GM19467 (cell line): Measurements from ENCODE around the gene AFAP1.
A peak's percentile ranks its signal among the peaks of the same experiment; 100 is the strongest.

Experiments used
- ATAC-seq: cut with Tn5 transposase; IDR thresholded peaks from one replicate; pipeline ENCODE4 v1.9.1; 2021; ENCODE audit warnings: mild to moderate bottlenecking, moderate library complexity; ENCODE audit not compliant: unreplicated experiment

Gene AFAP1

DNA sequence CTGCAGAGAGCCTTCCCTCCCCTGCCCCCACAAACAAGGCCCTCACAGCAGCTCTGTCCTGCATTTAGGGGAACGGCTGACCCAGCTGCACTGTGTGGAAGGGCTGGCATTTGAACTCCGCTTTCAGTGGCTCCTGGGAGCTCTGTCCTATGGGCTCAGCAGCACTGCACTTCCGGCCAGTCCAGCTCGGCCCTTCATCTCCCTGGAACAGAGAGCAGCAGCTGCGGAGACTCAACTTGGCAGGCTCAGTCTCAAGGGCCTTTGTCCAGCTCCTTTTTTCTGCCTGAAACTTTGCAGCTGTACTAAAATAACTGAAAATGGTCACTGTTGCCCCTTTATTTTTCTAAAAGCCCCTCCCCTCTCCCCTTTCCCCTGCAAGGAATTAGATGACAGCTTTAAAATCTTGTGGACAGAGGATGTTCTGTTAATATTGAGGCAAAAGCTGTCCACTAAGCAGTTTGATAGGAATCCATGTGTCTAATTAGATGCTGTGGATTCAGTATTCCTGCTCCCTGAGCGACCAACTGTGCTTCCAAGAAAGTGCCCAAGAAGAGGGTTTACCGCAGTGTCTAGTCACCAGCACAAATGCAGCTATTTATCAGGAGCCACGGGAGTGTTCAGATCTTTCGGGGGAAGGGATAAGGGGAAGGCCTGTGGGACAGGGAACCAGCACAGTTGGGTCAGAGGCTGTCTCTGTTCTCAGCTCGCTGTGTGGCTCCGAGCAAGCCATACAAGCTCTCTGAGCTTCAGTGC lies 133.1 kb downstream of the AFAP1 start:
- no peak for ATAC-seq

DNA sequence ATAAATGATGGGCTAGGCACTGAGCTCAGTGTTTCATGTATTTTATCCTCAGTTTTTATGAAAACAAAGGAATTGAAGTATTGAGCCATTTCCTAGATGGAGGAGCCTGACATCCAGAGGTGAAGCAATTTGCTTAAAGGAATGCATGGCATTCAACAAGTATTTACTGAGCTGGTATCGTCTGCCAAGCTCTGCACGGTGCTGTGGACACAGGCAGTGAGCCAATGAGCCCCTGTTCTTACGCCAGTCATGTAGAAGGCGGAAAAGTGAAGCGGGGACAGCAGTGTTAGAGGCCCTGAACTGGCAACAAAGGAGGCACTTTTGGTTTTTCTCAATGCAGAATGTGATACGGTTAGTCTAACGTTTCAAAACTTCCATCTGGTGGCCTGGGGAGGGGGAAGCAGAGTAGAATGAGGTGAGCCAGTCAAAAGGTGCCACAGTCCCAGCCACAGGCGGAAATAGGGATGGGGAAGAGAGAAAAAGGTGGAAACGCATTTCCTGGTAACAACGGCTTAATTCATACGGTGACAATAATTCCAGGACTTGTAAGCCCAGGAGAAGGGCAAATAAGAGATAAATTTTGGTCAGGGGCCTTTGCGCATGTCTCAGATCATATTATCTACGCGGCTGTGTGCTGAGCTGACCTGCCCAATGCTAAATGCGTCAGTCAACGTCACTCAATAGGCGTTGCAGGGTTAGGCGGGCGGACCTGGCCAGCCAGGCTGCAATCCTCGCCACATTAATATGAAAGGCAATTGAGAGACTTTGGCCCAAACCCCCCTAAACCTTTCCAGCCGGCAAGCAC lies 133.9 kb downstream of the AFAP1 start:
- ATAC-seq: no peak

DNA sequence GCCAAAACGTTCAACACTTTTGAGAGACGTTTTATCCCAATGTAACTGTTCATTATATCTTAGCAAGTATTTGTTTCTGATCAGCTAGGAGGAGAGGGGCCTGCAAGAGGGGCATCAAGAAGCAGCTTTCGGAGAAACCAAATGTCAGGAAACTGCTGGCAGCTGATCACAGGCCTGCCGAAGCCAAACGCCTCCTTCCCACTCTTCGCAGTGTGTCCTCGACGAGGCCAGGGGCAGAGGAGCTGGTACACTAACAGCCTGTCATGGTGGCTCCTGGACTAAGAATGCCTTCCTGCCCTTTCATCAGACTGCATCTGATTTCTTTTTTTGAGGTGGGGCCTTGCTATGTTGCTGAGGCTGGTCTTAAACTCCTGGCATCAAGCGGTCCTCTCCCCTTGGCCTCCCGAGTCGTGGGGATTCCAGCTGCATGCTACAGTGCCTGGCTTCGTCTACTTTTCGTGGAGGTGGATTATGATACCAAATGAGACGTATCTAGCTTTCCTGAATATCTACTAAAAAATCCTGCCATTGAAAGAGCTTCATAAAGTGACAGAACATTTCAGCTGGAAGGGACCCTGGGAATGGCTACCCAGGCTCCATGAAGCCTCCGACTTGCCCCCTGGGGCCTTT lies 134.8 kb downstream of the AFAP1 start:
- no peak for ATAC-seq

DNA sequence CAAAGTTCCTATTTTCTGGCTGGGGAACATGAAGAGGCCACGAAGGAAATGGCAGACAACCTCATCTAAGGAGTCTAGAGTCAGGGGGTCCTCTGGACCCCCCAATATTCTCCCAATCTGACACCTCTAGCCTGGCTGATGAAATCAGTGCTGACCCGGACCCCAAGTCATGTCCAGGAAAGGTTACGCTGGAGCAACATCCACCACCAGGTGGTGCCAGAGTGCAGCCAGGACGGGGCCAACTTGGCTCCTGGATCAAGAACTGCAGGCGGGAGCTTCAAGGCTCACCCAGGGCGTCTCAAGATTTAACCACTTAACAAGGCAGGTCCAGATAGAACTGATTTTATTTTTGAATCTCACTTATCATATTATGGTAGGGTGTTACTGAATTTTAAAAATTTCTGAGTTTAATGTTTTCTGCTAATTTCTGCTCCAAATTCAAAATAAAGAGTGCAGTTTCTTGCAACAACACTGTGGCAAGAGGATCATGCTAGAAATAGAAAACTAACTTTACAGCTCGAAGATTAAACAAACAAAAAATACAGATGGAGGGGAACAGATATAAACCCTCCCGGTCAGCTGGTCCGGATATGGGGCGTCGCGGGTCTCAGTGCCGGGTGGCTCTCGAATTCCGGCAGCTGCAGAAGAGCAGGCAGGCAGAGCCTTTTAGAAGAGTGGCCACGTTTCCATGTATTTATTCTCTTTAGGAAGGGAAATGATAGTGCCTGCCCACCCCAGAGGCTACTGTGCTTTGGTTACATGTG lies 135.5 kb downstream of the AFAP1 start:
- no peak for ATAC-seq

DNA sequence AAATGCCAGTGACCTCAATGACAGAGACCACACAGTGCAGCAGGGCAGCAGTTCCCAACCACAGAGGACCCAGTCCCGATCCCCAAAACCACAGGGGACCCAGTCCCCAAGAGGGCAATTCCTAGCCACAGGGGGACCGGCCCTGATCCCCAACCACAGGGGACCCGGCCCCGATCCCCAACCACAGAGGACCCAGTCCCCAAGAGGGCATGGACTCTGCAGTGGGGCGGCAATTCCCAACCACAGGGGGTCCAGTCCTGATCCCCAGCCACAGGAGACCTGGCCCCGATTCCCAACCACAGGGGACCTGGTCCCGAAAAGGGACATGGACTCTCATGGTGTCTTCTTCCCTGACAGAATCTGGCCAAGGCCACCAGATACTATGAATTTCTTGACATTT lies 136.3 kb downstream of the AFAP1 start:
- no peak for ATAC-seq

DNA sequence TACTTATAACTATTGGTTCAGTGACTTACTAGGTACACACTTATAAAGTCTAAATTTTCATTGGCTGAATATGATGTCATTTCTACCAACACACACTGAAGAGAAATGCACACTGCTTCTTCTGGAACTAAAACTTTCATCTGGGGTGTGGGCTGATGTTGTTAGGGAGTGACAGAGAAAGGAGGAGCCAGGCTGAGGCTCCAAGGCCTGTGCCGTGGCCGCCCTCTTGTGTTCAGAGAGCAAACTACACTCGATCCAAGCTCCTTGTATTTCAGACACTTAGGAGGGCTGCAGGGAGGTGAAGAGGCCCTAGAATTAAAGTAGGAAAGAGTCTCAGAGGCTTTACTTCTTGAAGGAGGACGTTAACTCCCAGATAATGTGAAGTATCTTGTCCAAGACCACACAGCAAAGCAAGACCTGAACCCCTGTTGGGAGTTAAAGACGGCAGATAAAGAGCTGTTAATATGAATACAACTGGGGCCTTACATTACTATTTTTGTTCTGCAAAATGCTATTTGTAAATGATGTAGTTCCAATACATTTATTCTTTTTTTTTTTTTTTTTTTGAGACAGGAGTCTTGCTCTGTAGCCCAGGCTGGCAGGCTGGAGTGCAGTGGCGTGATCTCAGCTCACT lies 137.5 kb downstream of the AFAP1 start:
- ATAC-seq: peak; percentile 75

DNA sequence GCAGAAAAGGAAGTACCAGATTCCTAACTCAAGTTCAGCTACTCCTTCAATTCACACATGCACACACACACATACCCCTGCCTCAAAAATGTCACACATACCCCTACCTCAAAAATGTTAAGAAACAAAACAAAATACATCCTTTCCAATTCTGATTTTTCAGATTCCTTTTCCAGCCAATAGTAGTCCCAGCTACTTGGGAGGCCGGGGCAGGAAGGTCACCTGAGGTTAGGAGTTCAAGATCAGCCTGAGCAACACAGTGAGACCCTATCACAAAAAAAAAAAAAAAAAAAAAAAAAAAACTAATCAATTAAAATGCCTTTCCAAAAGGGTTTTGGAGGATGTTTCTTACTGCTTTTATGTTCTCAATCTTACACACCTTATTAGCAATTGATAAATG lies 138.0 kb downstream of the AFAP1 start:
- no peak for ATAC-seq

DNA sequence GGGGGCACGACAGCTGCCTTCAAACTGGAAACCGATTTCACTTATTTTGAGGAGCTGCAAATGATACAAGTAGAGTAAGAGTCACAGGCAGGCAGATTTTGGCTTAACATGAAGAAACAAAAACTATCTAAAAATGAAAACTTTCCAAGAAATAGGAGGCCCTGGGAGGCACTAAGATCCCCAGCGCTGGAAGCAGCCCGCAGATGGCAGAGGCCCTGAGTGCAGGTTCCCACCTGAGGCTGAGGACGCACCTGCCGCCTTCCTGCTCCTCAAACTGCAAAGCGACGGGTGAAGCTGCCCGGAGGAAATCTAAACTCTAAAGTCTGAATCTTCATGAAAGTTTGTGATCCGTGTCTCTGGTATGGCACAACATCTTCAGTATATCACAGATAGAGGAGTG lies 138.7 kb downstream of the AFAP1 start:
- no peak for ATAC-seq

DNA sequence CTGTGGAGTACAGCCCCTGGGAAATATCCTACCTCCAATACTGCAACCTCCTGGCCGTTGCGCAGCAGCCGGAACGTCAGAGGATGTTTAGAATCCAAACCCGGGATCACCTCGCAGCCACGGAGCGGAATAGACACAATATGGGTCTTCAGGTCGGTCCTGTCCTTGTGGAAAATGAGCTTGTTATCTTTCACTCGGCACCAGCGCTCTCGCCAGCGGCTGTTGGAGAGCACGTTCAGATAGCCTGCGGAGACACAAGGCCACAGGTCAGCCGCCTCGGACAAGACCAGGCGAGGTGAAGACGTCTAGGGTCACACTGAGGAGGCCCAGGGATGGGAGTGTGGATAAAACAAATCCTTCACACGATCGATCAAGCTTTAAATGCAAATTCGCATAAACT lies 139.3 kb downstream of the AFAP1 start:
- no peak for ATAC-seq

DNA sequence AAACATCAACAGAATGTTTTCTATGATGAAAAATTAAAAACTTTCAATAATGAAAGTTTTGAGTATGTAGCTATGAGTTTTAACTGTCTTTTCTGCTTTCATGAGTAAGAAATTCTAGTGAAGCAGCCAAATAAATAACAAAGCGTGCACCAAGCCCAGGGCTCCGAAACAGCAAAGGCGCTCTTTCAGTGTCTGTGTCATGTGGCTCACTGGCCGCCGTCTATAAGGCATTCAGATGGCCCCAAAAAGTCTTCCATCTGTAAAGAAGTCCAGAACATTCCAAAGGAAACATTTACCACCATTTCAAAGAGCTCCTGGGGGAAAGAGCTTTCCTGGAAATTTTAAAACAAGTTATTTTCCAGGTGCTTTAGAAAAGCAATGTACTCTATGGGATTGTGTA lies 139.9 kb downstream of the AFAP1 start:
- ATAC-seq: no peak

DNA sequence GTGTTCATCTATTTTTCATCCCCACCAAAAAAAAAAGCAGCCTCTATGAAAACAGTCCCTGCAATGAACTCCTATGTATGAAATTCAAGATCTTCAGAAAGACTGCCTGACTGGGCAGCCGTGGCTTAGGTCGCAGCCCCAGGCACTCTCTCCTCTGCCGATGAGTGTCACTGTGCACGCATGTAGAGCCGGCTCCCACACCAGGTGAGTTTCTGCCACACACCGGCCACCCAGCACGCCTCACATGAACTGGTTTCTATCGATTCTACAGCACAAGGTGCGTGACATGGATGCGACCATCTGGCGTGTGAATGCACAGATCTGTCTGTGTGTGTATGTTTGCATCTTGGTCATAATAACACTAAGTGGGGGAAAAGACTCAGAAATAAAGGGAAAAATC lies 140.4 kb downstream of the AFAP1 start:
- ATAC-seq: no peak

DNA sequence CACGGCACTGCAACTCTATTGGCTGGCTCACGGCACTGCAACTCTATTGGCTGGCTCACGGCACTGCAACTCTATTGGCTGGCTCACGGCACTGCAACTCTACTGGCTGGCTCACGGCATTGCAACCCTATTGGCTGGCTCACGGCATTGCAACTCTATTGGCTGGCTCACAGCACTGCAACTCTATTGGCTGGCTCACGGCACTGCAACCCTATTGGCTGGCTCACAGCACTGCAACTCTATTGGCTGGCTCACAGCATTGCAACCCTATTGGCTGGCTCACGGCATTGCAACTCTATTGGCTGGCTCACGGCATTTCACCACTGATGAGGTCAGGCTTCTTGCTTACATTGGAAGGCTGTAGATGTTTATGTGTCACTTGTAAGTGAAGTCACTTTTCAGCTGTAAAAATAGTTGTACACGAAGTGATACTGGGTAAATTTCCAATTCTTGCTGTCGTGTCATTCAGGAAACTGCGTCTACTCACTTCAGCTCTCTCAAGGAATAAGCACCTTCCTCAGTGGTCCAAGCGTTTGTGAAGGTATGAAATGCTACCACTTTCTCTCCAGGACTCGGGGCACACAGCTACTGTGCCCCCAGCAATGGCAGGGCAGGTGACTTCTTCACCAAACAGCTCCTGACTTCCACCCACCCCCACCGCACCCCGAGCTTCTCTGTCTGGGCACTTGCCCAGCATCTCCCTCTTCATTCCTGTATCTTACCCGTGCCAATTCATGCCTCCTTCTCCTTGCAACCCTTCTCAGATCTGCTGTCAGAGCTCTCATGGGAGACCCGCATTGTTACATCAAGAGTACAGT lies 141.3 kb downstream of the AFAP1 start:
- ATAC-seq: no peak

DNA sequence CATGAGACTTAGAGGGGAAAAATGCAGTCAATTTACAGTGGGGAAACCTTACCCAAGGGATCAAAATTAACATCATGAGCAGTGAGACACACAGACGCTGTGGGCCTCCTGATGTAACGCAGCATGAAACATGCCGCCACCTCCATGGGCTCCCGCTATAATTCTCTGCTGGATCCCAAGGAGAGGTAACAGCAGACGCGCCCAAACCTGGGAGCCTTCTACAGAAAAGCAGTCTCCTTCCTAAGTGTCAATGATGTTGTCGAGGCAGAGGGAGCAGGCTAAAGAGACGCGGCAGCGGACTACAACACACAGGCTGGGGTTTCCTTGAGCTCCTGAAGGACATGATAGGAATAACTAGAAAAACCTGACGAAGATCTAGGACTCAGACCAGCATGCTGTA lies 142.3 kb downstream of the AFAP1 start:
- ATAC-seq: no peak

DNA sequence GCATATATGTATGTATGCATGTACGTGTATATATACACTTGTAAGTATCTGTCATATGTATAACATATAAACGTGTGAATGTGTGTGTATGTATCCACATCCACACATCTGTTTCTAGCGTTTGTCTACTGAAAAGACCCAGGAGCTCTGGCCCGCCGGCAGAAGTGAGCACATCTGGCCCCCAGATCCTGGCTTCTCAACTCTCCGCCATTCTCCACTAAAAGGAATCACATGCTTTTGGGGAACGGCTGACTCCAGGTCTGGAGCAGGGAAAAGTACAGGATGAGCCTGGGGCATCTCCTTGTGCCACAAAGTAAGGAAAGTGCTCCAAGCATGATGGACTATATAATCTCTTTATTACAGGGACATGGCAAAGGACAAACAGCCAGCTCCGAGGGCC lies 143.7 kb downstream of the AFAP1 start:
- ATAC-seq: no peak

DNA sequence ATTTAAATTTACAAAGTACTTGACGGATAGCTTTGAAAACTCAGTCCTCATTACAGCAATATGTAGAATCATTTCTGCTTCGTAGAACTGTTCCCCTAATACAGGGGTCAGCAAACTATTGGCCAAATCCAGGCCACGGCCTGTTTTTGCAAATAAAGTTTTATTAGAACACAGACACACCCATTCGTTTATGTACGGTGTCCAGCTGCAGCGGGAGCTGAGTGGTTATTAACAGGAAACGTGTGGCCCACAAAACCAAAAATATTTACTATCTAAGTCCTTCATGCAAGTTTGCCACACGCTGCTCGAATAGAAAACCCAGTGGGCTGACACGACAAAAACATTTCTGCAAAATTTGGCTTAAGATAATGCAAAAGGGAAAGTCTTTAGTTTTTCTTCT lies 146.5 kb downstream of the AFAP1 start:
- ATAC-seq: no peak

DNA sequence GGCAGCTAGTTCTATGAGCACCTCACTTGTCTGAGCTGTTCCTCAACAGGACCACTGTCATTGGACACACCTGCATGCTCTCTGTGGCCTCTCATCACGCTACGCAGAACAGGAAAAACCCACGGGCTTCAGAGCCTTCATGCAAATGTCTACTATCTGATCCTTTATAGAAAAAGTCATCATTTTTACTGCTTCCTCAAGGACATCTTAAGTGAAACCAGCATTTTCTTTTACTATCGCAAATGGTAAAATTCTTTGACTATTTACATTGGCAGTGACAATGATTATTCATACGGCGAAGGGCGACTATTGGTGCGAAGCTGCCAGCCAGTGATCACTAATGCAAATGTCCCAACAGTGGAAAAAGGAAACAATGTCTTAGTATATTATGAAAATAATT lies 147.0 kb downstream of the AFAP1 start:
- ATAC-seq: no peak

DNA sequence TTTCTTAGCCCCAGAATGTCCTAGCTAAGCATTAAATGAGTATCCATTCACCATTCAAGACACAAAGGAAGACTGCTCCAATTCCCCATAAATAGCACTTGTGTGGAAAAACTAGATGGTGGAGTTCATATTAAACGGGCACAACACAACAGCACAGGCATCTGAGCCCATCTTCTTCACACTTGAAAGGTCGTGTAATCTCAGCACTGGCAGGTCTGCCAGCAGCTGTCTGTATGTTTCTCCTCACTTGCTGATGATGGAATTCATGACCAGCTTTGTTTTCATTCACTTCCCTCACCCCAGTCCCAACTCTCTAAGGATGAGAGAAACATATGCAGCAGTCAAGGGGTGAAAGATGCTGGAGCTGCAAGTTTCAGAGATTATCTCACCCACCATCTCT lies 148.7 kb downstream of the AFAP1 start:
- no peak for ATAC-seq

DNA sequence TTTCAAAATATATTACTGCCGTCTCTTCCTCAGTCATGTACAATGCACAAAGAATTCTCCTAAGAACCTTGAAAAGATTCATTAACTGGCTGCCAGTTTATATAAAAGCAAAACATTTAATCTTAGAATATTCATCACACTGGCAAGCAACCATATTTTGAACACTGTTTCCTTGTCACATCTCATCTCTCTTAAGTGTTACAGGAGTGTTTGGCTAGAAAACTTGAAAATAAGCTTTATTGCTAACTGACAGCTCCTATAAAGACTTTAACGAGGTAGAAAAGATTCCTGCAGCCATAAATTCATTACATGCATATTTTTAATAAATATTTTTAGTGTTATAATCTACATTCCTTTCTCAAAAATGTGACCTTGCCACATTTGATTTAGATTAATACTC lies 149.6 kb downstream of the AFAP1 start:
- ATAC-seq: no peak

DNA sequence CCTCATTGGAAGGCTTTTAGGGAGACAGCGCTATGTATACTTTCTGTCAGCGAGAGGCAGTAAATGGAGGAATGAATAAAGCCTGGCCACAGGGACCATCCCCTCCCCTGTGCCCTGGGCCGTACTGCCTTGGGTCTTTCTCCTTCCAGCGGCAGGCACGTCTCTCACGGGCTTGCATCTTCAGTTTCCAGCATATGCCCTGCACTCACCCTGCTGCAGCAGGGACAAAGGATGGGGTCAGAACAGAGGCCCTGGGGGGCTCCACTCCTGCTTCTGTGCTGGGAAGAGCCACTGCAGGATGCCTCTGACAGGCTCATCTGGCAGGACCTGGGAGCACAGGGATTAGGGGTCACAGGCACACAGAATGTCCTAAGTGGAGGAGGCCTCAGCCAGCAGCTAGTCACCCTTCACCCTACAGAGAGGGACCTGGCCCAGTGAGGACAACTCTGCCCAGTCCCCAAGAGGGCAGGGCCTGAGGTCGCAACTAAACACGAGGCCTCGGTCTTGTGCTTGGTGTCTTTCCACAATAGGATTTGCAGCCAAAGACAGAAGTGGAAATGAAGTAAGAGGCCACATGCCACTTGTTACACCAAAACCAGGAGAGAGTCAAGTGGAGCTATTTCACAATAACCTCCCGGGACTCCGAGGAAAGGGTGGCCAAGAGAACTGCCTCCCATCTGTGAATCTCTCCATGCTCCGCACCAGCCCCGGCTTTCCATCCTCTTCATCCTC lies 150.8 kb downstream of the AFAP1 start:
- ATAC-seq: no peak
